GM19438 (cell line): ENCODE results near the gene STX1A.

ENCODE experiments used
- ATAC-seq: cut with Tn5 transposase; IDR thresholded peaks from one replicate; pipeline ENCODE4 v1.9.1; 2021; ENCODE audit warnings: low read depth; ENCODE audit not compliant: unreplicated experiment

STX1A gene

DNA sequence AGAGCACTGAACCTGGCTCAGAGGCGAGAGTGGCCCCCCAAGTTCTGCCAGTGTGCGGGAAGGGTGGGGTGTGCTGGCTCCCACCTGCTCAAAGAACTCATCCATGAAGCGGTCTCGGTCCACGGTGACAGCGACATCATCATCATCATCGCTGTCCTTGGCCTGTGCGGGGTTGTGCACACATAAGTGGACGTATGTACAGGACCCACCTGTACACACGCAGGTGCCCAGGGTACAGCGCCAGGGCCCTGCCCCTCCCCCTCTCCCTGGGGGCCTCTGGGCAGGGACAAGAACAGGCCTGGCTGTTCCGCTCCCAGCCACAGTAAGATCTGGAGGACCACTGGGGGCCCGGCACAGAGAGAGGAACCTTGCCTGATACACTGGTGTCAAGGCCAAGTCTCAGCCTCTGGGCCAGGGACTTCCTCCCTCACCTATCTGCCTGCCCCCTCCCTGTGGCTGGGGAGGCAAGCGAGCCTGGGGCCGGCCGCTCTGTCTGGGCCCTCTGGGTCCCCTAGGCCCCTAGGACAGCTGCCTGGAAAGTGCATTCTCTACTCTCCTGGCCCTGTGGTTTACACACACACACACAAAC lies 10.4 kb downstream of the STX1A start:
- no peak for ATAC-seq

DNA sequence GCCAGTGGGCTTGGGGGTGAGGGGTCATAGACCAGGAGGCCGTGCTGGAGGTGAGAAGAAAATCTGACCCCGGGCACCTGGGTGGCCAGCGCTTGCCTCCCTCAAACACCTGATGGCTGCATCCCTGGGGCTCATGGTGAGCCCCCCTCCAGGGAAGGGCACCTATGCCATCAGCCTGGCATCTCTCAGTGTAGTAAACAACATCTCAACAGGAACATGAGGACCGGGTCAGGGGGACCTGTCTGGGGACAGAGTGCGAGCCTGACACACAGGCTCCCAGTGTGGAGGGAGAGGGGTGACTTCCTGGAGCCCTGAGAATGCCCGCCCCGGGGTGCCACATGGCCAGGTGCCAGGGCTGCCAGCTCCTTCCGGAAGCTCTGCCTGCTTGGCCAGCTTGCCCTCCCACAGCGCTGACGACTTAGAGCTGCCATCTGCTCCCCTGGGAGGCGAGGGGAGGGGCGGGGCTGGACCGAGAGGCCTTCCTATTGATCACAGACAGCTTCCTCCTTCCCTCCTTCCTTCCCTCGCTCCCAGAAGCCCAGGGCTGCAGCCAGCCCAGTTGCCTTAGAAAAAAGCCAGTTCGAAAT lies 12.3 kb downstream of the STX1A start:
- ATAC-seq: no peak

DNA sequence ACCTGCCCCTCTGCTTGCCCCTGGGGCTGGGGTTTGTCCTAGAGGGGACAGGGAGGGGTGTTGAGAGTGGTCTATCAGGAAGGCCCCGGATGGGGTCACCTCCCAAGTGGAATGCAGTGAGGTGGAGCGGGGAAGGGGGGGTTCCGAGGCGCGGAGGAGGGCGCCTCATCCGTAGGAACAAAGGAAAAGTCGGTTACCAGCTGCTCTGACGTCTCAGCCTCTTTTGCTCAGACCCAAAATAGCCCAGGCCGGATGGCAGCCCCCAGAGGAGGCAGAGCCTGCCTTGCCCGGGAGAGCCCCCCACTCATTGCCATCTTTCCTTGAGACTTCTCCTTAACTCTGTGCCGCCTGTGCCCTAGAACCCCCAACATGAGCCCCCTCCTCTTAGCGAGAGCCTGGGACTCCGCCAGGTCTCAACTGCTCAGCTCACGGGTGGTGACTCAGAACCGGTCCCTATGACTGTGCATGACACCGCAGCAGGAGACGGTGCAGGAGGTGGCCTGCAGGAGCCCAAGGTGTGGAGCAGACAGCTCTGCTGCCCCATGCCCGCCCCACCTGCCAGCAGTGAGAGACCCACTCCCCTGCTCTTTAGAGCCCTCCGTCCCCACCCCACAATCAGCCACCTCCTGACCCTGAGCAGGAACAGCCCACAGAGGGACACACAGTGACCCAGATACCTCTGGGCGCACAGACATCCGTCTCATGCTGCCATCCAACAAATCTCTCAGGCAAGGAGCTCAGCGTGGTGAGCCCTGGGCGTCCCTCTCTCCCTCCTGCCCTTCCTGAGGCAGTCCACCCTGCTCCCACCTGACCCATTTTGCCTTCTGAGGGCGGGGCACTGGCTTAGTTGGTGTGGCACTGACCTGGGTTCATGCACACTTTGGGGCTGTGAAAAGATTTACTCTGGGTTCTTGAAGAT lies 13.1 kb downstream of the STX1A start:
- ATAC-seq: no peak

GRCh38 chr7:73705551-73705920 lies 13.9 kb downstream of the STX1A start:
- ATAC-seq: no peak

- no peak for ATAC-seq
Observed at GRCh38 chr7:73704640-73705550, 14.6 kb downstream of the STX1A start.

DNA sequence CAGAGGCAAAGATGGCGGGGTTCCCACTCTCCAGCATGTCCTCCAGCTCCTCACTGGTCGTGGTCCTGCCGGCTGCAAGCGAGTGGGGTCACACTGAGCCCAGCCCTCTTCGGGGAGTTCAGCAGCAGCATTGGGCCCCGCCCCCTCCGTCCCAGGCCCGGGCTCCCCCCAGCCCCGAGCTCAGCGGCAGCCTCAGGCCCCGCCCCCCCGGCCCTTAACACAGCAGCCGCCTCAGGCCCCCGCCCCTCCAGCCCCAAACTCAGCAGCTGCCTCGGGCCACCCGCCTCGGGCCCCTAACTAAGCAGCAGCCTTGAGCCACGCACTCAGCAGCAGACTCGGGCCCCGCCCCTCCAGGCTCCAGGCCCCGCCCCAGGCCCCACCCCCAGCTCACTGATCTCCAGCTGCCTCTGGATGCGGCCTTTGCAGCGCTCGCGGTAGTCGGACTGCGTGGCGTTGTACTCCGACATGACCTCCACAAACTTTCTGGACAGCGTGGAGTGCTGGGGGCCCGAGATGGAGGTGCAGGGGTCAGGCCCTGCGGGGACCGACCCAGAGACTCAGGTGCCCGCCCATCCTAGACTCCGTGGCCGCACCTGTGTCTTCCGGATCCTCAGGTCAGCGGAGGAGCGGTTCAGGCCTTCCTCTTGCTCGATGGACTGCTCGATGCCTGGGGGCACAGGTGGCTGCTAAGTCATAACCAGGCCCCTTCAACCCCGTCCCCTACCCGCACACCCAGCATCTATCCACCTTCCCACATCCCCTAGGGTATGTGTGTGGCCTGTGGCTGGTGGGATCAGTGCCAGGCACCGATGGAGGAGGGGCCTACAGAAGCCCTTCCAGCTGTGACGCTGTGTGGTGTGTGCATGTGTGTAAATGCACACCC lies 15.5 kb downstream of the STX1A start:
- no peak for ATAC-seq

GRCh38 chr7:73703225-73703624 lies 16.2 kb downstream of the STX1A start:
- ATAC-seq: no peak

DNA sequence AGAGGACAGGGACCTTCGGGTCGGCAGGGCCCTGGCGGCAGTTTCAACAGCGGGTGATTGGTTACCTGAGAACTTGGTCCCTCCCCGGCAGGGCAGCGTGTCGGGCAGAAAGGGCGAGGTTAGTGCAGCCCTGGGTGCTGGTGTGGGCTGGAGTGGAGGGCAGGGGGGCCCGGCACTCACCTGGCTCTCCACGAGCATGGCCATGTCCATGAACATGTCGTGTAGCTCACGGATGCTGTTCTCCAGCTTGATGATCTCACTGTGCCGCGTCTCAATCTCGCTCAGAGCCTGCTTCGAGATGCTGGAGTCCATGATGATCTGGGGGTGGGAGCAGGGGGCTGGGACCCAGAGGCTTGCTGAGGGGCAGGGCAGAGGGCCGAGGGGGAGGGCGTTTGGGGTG lies 16.8 kb downstream of the STX1A start:
- ATAC-seq: no peak

- ATAC-seq: no peak
Observed at GRCh38 chr7:73702226-73702625, 17.2 kb downstream of the STX1A start.

GRCh38 chr7:73701357-73701995 lies 18.0 kb downstream of the STX1A start:
- no peak for ATAC-seq

- no peak for ATAC-seq
Observed at GRCh38 chr7:73700581-73701134, 18.8 kb downstream of the STX1A start.

DNA sequence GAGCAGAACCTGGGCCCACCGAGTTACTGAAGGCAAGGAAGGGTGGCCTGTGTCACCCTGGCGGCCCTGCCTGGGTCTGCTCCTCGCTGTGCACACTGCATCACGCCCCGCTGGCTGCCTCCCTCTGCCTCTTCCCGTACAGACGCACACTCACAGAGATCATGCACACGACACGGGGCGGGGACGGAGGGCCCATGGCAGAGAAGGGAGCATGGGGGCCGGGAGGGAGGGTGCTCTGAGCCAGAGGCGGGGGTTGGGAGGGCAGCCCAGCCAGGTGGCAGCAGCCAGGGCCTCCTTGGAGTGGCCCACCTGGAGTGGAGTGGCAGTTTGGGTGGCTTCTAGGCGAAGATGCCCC lies 19.4 kb downstream of the STX1A start:
- ATAC-seq: no peak

GRCh38 chr7:73699370-73700068 lies 19.9 kb downstream of the STX1A start:
- ATAC-seq: no peak

- ATAC-seq: no peak
Observed at GRCh38 chr7:73698410-73698809, 21.1 kb downstream of the STX1A start.

DNA sequence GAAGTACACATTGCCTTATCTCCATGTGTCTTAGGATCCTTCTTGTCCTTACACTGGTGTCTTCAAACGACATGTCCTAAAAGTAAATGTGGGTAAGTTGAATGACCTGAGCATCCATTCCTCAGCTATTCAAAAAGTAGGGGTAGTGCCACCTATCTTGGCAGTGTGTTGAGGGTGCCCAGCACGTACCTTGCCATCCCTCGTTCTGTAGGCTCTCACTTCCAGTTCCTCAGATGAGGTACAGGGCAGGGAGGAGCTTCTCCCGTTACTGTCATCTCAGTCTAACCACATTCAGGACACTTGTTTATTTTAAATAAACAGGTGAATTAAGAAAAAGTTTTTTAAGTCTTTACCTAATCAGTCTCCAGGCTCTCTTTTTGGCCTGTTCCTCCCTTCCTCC lies 23.1 kb downstream of the STX1A start:
- no peak for ATAC-seq

GRCh38 chr7:73690646-73691045 lies 28.8 kb downstream of the STX1A start:
- ATAC-seq: no peak

GRCh38 chr7:73688288-73688687 lies 31.2 kb downstream of the STX1A start:
- ATAC-seq: no peak

- ATAC-seq: no peak
Observed at GRCh38 chr7:73685311-73685710, 34.2 kb downstream of the STX1A start.
